GM23338 (cell line): ENCODE results near the gene HBM.

Experiments
- EZH2phosphoT487 ChIP-seq: fragments of 200-600 bp; sonication (generic); IDR thresholded peaks from one replicate; pipeline ENCODE4 v1.8.1; 2018; ENCODE audit warnings: antibody characterized with exemption; ENCODE audit not compliant: unreplicated experiment
- POLR2AphosphoS5 ChIP-seq: IDR thresholded peaks from 2 replicates; pipeline ENCODE4 v1.6.1; 2016; ENCODE audit warnings: antibody characterized with exemption, low read depth
- TF ChIP-seq, protein P1 (sequence below), 2 experiments: fragments of 200-600 bp in 1 of 2; sonication (generic) in 1 of 2; conservative IDR thresholded peaks; 2 replicates each; pipeline versions ENCODE4 v1.5.1 to v1.6.1; 2016 to 2017; ENCODE audit warnings: antibody characterized with exemption in 2 of 2, low read depth in 2 of 2, mild to moderate bottlenecking in 2 of 2, moderate library complexity in 1 of 2
- TF ChIP-seq, protein P2 (sequence below): IDR thresholded peaks from one replicate; pipeline ENCODE4 v1.6.1; 2018; ENCODE audit warnings: antibody characterized with exemption; ENCODE audit not compliant: unreplicated experiment

- TF ChIP-seq, protein P1, sequence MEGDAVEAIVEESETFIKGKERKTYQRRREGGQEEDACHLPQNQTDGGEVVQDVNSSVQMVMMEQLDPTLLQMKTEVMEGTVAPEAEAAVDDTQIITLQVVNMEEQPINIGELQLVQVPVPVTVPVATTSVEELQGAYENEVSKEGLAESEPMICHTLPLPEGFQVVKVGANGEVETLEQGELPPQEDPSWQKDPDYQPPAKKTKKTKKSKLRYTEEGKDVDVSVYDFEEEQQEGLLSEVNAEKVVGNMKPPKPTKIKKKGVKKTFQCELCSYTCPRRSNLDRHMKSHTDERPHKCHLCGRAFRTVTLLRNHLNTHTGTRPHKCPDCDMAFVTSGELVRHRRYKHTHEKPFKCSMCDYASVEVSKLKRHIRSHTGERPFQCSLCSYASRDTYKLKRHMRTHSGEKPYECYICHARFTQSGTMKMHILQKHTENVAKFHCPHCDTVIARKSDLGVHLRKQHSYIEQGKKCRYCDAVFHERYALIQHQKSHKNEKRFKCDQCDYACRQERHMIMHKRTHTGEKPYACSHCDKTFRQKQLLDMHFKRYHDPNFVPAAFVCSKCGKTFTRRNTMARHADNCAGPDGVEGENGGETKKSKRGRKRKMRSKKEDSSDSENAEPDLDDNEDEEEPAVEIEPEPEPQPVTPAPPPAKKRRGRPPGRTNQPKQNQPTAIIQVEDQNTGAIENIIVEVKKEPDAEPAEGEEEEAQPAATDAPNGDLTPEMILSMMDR (conservative IDR thresholded peaks at IDR 0.05; ENCODE audit: low read depth in 2 of 2), result no peak
- TF ChIP-seq EZH2phosphoT487, result no peak
- no peak for TF ChIP-seq POLR2AphosphoS5
- TF ChIP-seq, protein P2, sequence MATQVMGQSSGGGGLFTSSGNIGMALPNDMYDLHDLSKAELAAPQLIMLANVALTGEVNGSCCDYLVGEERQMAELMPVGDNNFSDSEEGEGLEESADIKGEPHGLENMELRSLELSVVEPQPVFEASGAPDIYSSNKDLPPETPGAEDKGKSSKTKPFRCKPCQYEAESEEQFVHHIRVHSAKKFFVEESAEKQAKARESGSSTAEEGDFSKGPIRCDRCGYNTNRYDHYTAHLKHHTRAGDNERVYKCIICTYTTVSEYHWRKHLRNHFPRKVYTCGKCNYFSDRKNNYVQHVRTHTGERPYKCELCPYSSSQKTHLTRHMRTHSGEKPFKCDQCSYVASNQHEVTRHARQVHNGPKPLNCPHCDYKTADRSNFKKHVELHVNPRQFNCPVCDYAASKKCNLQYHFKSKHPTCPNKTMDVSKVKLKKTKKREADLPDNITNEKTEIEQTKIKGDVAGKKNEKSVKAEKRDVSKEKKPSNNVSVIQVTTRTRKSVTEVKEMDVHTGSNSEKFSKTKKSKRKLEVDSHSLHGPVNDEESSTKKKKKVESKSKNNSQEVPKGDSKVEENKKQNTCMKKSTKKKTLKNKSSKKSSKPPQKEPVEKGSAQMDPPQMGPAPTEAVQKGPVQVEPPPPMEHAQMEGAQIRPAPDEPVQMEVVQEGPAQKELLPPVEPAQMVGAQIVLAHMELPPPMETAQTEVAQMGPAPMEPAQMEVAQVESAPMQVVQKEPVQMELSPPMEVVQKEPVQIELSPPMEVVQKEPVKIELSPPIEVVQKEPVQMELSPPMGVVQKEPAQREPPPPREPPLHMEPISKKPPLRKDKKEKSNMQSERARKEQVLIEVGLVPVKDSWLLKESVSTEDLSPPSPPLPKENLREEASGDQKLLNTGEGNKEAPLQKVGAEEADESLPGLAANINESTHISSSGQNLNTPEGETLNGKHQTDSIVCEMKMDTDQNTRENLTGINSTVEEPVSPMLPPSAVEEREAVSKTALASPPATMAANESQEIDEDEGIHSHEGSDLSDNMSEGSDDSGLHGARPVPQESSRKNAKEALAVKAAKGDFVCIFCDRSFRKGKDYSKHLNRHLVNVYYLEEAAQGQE, result no peak
These were observed 3.3 kb upstream of the HBM start for GRCh38 chr16:162271-162991.
